GM20000 (cell line): ENCODE data around the gene R3HDM1.

Experiments used
- DNase-seq: peaks from one replicate; pipeline ENCODE4 v3.0.0; 2012; ENCODE audit warnings: low spot score
- CTCF ChIP-seq: IDR thresholded peaks from 2 replicates; pipeline ENCODE4 v1.5.1; 2012; ENCODE audit warnings: mild to moderate bottlenecking, control low read depth; ENCODE audit errors: extremely low read depth, missing control alignments

The R3HDM1 gene

DNA sequence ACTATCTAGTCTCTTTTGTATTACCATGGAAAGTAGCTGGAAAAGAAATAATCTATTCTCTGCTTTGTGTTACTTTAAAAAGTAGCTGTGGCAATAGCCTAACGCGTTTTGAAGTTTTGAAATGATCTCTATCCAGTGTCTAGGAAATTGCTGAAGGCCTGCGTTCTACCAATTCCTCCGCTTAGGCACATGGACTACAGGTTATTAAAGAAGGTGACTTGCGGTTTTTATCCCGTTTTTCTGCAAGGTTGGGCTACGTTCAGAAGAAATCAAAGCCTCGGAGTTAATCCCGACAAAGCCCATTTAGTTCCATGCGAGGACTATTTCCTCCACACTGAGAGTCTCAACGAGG is 209.7 kb downstream of the R3HDM1 start:
- no peak for DNase-seq
- no peak for TF ChIP-seq CTCF

DNA sequence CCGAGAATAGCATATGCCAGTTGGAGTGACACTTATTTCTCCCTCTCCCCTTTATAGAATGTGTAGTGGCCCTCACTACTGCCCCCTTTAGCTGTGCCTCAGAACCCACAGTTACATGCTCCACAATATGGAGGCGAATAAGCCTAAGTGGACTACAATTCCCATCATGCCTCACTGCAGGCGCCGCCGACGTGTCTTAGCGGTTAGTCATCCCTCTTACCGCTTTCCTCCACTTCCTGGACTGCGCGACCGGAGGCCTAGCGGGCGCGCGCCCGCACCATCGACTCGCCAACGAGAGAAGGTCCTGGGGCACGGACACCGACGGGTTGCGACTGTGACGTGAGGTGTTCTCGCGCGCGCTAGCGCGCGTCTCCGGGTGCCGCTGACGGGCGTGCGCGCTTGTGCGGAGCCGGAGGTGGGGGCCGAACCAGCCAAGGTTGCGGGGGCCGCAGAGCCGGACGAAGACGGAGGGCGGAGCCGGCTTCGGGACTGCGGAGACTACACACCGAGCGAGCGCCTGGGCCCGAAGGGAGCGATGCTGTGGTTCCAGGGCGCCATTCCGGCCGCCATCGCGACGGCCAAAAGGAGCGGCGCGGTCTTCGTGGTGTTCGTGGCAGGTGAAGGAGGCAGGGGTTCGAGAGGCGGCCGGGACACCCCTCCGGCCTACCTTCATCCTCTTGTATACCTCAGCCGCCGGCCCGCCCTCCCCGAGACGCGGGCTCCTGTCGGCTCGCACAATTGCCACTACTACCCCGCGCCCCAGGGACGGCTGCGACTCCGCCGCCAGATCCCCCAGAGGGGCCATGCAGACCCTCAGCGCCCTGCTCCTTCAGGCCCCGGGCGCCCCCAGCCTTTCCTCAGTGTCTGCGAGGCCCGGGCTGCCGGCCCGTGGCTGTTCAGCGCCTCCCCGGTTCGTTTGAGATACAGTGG is 210.4 kb downstream of the R3HDM1 start, which contains the start of gene UBXN4:
Gene UBXN4 (plus strand): TSS at position 461 of the 930 bp plus-strand sequence. CDS start 75 bp downstream, at position 536.
- peak; percentile 50 for TF ChIP-seq CTCF
- peak; percentile 95 for DNase-seq

DNA sequence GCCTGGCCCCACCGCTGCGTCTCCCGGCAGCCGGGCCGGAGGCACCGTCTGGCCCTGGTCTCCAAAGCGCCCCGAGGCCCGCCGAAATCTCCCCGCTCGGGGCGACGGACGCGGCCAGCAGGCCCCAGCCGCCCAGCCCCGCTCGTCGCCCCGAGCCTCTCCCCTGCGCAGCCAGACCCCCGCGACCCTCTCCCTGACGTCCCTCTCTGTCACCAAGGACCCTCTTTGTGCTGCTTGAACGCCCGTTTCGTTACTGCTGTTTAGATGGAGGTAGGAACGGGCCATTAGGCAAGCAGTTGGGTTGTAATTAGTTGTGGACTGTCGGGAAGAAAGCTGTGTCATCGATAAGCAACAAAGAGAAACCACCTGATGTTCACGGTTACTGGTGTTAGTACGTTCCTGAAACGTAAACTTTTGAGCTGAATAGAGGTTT is 211.1 kb downstream of the R3HDM1 start:
- TF ChIP-seq CTCF, result no peak
- peak; percentile 68 for DNase-seq

- no peak for DNase-seq
- no peak for TF ChIP-seq CTCF
Observed at GRCh38 chr2:135743860-135744259, 212.6 kb downstream of the R3HDM1 start.

- peak; percentile 31 for DNase-seq
- TF ChIP-seq CTCF, result no peak
Observed at GRCh38 chr2:135744760-135745314, 213.6 kb downstream of the R3HDM1 start.

- no peak for TF ChIP-seq CTCF
- DNase-seq, result no peak
Observed at GRCh38 chr2:135745545-135745944, 214.3 kb downstream of the R3HDM1 start.

DNA sequence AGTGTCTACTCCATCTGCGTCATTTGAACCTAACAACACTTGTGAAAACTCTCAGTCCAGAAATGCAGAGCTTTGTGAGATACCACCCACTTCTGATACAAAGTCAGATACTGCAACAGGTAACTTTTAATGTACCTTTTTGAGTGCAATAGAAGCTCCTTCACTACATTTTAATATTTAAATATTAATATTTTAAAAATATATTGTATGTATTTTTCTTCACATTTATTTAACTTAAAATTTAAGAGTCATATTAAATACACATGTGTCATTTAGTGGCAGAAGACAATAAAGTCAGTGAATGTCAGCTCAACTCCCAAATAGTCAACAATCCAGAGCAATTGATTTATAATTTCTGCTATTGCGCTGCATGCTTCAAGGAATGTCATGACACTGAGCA is 224.3 kb downstream of the R3HDM1 start:
- no peak for TF ChIP-seq CTCF
- DNase-seq, result no peak
